Myocyte (in vitro differentiated cells): ENCODE measurements around the gene METTL5. TPM values are rescaled to one million over a fixed set of nuclear protein-coding genes. Genes with fewer than 3 reads are reported as not detected.
"Not testable (repeated sequence)": the region's sequence is repeated elsewhere in the genome, so short reads cannot be mapped to it uniquely, and the experiment has no call there.

Experiments used
- DNase-seq: peaks from one replicate; pipeline ENCODE4 v3.0.0-alpha.2; 2012; ENCODE audit warnings: low read depth
- polyA plus RNA-seq: library from polyadenylated mRNA; unstranded; fragments of >200 nt; gene quantifications from one replicate; pipeline ENCODE4 v1.2.1, GENCODE V29; 2012; ENCODE audit warnings: missing spikeins
- total RNA-seq: library from RNA; depleted of rRNA; stranded (reverse); fragments of >200 nt; gene quantifications from 2 replicates; pipeline ENCODE4 v1.2.3, GENCODE V29; 2014

The METTL5 gene
- total RNA-seq: 48.2 and 51.4 TPM in 2 replicates
- 48.2 TPM for polyA plus RNA-seq

- DNase-seq: peak; percentile 83
These were observed at the start of gene METTL5 for GRCh38 chr2:169824373-169825333. METTL5 (minus strand) TSS chr2:169824905; CDS start chr2:169824597, 308 bp downstream.

GRCh38 chr2:169871994-169872393 lies 47.3 kb upstream of the METTL5 start:
- no peak for DNase-seq

GRCh38 chr2:169871369-169871768 lies 46.7 kb upstream of the METTL5 start:
- DNase-seq: not testable (repeated sequence)

- DNase-seq: no peak
These were observed 44.2 kb upstream of the METTL5 start for GRCh38 chr2:169868951-169869350.

GRCh38 chr2:169867579-169867978 lies 42.9 kb upstream of the METTL5 start:
- no peak for DNase-seq

GRCh38 chr2:169866230-169866629 lies 41.5 kb upstream of the METTL5 start:
- not testable (repeated sequence) for DNase-seq

- no peak for DNase-seq
These were observed 40.8 kb upstream of the METTL5 start for GRCh38 chr2:169865492-169865891.

GRCh38 chr2:169862816-169863215 lies 38.1 kb upstream of the METTL5 start:
- DNase-seq: no peak

- no peak for DNase-seq
These were observed 35.4 kb upstream of the METTL5 start for GRCh38 chr2:169860149-169860548.

- no peak for DNase-seq
These were observed 34.7 kb upstream of the METTL5 start for GRCh38 chr2:169859423-169859822.

GRCh38 chr2:169855281-169856258 lies 30.9 kb upstream of the METTL5 start:
- not testable (repeated sequence) for DNase-seq

- no peak for DNase-seq
These were observed 28.4 kb upstream of the METTL5 start for GRCh38 chr2:169853041-169853668.

- DNase-seq: no peak
These were observed 25.0 kb upstream of the METTL5 start for GRCh38 chr2:169849710-169850109.

GRCh38 chr2:169848959-169849693 lies 24.4 kb upstream of the METTL5 start:
- not testable (repeated sequence) for DNase-seq

- no peak for DNase-seq
These were observed 20.3 kb upstream of the METTL5 start for GRCh38 chr2:169845016-169845415.

- DNase-seq: not testable (repeated sequence)
These were observed 16.9 kb upstream of the METTL5 start for GRCh38 chr2:169841625-169842024.

- DNase-seq: no peak
These were observed 16.0 kb upstream of the METTL5 start for GRCh38 chr2:169840747-169841142.

- DNase-seq: no peak
These were observed 15.4 kb upstream of the METTL5 start for GRCh38 chr2:169839954-169840746.

GRCh38 chr2:169838743-169839489 lies 14.2 kb upstream of the METTL5 start:
- DNase-seq: no peak
